Left ventricle myocardium inferior (tissue), 1 donor: ENCODE measurements around the gene BMPR1A. TPM values are rescaled to one million over a fixed set of nuclear protein-coding genes. Genes with fewer than 3 reads are reported as not detected.

Experiments used
- DNase-seq: peaks from one replicate; pipeline ENCODE4 v3.0.0-alpha.2; 2020
- H3K27ac ChIP-seq: fragments of 200-600 bp; replicated peaks from 2 replicates; pipeline ENCODE4 v1.8.0; 2021
- H3K27me3 ChIP-seq: fragments of 200-600 bp; 2 replicates; pipeline ENCODE4 v1.8.0; 2021; ENCODE audit warnings: low read depth
- H3K36me3 ChIP-seq: fragments of 200-600 bp; 2 replicates; pipeline ENCODE4 v1.8.0; 2021
- H3K4me1 ChIP-seq: fragments of 200-600 bp; 2 replicates; pipeline ENCODE4 v1.8.0; 2021
- H3K4me3 ChIP-seq: fragments of 200-600 bp; 2 replicates; pipeline ENCODE4 v1.8.0; 2021; ENCODE audit warnings: mild to moderate bottlenecking, moderate library complexity
- H3K9me3 ChIP-seq: fragments of 200-600 bp; replicated peaks from 2 replicates; pipeline ENCODE4 v1.8.0; 2021
- CTCF ChIP-seq: fragments of 200-600 bp; IDR thresholded peaks from 2 replicates; pipeline ENCODE4 v1.8.0; 2021; ENCODE audit warnings: antibody characterized with exemption, mild to moderate bottlenecking, borderline replicate concordance
- intact Hi-C: fragments of 100-400 bp; cut with micrococcal nuclease; formaldehyde crosslinking; loops from one replicate; pipeline ENCODE4 v1.11.0; 2022
- total RNA-seq: library from RNA; stranded (reverse); fragmentation: NEBNext Ultra II Directional; extraction: Animal tissue kit (Norgen Biotek cat#: 25700); gene quantifications from one replicate; pipeline ENCODE4 v1.2.1, GENCODE V29; 2021
- donor health status: DM: no; HTN: yes; CAD: no; lungs with severe emphysema.

Gene BMPR1A
- total RNA-seq, 1 donor from 2014 or later = 43.8 TPM

- Histone ChIP-seq H3K27me3 (no peaks in the 10 kb centered on the region), H3K27ac (no peak overlapping the region), H3K36me3 (no peaks in the 10 kb centered on the region), H3K4me3 (no peak overlapping the region), H3K4me1 (peaks cover 60% of the 10 kb centered on the region), H3K9me3 (no peaks in the 10 kb centered on the region)
- intact Hi-C loops = no loop called here
- TF ChIP-seq CTCF = no peak
- no peak for DNase-seq
Observed at GRCh38 chr10:86830043-86830591, 73.7 kb downstream of the BMPR1A start.

GRCh38 chr10:86833969-86834368, 77.5 kb downstream of the BMPR1A start:
- intact Hi-C loops = no loop called here
- no peak overlapping the region for H3K4me3 ChIP-seq
- no peaks in the 10 kb centered on the region for H3K27me3 ChIP-seq
- no peaks in the 10 kb centered on the region for H3K36me3 ChIP-seq
- H3K9me3 ChIP-seq = no peaks in the 10 kb centered on the region
- H3K4me1 ChIP-seq = peaks cover 65% of the 10 kb centered on the region
- TF ChIP-seq CTCF = no peak
- H3K27ac ChIP-seq = no peak overlapping the region
- no peak for DNase-seq

GRCh38 chr10:86836044-86836443, 79.6 kb downstream of the BMPR1A start:
- no peak for DNase-seq
- no peaks in the 10 kb centered on the region for H3K9me3 ChIP-seq
- intact Hi-C loops = no loop called here
- no peaks in the 10 kb centered on the region for H3K36me3 ChIP-seq
- TF ChIP-seq CTCF = no peak
- H3K27me3 ChIP-seq = no peaks in the 10 kb centered on the region
- no peak overlapping the region for H3K27ac ChIP-seq
- peaks cover 56% of the 10 kb centered on the region for H3K4me1 ChIP-seq
- no peak overlapping the region for H3K4me3 ChIP-seq

- no peak overlapping the region for H3K4me3 ChIP-seq
- no peaks in the 10 kb centered on the region for H3K27me3 ChIP-seq
- H3K36me3 ChIP-seq = no peaks in the 10 kb centered on the region
- no peak for DNase-seq
- peaks cover 52% of the 10 kb centered on the region for H3K4me1 ChIP-seq
- no peak for TF ChIP-seq CTCF
- intact Hi-C loops = no loop called here
- H3K27ac ChIP-seq = no peak overlapping the region
- no peaks in the 10 kb centered on the region for H3K9me3 ChIP-seq
Observed at GRCh38 chr10:86837663-86838062, 81.2 kb downstream of the BMPR1A start.

- peaks cover 27% of the 10 kb centered on the region for H3K4me1 ChIP-seq
- DNase-seq = no peak
- TF ChIP-seq CTCF = no peak
- no peaks in the 10 kb centered on the region for H3K27me3 ChIP-seq
- intact Hi-C loops = no loop called here
- no peak overlapping the region for H3K27ac ChIP-seq
- H3K36me3 ChIP-seq = no peaks in the 10 kb centered on the region
- H3K9me3 ChIP-seq = no peaks in the 10 kb centered on the region
- no peak overlapping the region for H3K4me3 ChIP-seq
Observed at GRCh38 chr10:86840498-86840897, 84.1 kb downstream of the BMPR1A start.
